ENCODE data around the gene CUX1.
A peak's percentile ranks its signal among the peaks of the same experiment; 100 is the strongest.

The CUX1 gene

DNA sequence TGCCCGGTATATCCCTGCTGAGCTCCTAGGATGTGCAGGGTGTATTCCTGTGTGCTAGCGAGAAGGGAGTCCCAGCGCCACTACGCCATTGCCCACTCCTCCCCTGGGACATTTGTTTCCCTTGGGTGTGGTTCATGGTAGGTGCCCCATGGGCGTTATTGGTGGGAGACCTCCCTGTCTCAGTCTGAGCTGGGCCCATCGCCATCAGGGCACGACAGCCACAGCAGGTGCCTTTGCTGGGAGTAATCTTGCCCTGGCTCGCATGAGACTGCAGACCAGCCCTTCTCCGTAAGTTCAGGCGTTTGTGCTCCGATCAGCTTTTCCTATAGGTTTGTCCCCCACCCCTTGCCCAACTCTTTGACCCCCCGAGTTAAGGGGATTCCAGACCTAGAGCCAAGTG lies 332.0 kb downstream of the CUX1 start:
- no peak for TF ChIP-seq JUND (IDR thresholded peaks at IDR 0.05; ENCODE audit: low read depth)
- DNase-seq (ENCODE audit: low read depth in 1 of 2, low spot score in 1 of 2) = no peak
- in situ Hi-C loops (cut with HindIII; ENCODE audit: low pct_unique_long_range_greater_than_20kb, low sequenced_read_pairs) = no loop called here

DNA sequence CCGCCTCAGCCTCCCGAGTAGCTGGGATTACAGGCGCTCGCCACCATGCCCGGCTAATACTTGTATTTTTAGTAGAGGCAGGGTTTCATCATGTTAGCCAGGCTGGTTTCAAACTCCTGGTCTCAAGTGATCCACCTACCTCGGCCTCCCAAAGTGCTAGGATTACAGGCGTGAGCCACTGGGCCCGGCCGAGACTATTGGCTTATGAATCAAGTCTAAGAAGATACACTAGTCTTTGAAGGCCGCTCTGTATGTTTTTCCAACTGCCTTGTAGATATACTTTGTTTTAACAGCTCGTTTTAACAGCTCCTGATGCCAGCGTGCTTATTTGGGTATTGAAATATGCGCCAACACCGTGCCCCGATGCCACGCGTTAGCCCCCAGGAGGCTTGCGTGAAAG lies 332.8 kb downstream of the CUX1 start:
- no peak for TF ChIP-seq JUND (IDR thresholded peaks at IDR 0.05; ENCODE audit: low read depth)
- DNase-seq (ENCODE audit: low read depth in 1 of 2, low spot score in 1 of 2) = no peak
- in situ Hi-C loops (cut with HindIII; ENCODE audit: low pct_unique_long_range_greater_than_20kb, low sequenced_read_pairs) = no loop called here

- peak; percentile 76 to 87 for DNase-seq (ENCODE audit: low read depth in 1 of 2, low spot score in 1 of 2)
- in situ Hi-C loops (cut with HindIII; ENCODE audit: low pct_unique_long_range_greater_than_20kb, low sequenced_read_pairs) = no loop called here
- 0 out of 2 replicates have a peak, but pooled peaks have one; percentile 28 for TF ChIP-seq JUND (IDR thresholded peaks at IDR 0.05; ENCODE audit: low read depth)
Observed at GRCh38 chr7:102152672-102153598, 335.5 kb downstream of the CUX1 start.

DNA sequence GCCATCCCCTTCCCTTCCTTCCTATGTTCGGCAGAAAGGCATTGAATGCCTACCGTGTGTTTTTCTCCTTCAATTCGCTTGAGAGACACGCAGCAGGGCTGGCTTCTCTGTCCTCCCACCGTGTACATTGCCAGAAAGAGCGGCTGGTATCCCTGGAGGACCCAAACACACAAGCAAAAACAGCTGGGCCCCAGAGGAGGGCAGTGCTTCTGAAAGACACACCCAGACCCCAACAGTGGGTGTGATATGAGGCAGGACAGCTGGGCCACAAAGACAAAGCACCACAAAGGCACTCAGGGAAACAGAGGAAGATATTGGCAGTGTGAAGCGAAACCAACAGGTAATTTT lies 336.1 kb downstream of the CUX1 start:
- DNase-seq (ENCODE audit: low read depth in 1 of 2, low spot score in 1 of 2) = no peak
- in situ Hi-C loops (cut with HindIII; ENCODE audit: low pct_unique_long_range_greater_than_20kb, low sequenced_read_pairs) = no loop called here
- TF ChIP-seq JUND (IDR thresholded peaks at IDR 0.05; ENCODE audit: low read depth) = no peak

DNA sequence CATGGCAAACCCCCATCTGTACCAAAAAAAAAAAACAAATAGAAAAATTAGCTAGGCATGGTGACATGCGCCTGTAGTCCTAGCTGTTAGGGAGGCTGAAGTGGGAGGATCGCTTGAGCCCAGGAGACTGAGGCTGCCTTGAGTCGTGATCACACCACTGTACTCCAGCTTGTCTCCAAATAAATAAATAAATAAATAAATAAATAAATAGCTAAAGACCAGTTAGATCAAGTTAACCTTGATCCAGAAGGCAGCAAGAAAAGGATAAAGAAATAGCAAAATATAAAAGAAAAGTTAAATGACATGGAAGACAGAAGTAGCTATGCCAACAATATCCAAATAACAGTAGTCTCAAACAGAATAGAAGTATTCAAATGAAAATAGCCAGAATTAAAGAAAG lies 337.0 kb downstream of the CUX1 start:
- no peak for TF ChIP-seq JUND (IDR thresholded peaks at IDR 0.05; ENCODE audit: low read depth)
- in situ Hi-C loops (cut with HindIII; ENCODE audit: low pct_unique_long_range_greater_than_20kb, low sequenced_read_pairs) = no loop called here

DNA sequence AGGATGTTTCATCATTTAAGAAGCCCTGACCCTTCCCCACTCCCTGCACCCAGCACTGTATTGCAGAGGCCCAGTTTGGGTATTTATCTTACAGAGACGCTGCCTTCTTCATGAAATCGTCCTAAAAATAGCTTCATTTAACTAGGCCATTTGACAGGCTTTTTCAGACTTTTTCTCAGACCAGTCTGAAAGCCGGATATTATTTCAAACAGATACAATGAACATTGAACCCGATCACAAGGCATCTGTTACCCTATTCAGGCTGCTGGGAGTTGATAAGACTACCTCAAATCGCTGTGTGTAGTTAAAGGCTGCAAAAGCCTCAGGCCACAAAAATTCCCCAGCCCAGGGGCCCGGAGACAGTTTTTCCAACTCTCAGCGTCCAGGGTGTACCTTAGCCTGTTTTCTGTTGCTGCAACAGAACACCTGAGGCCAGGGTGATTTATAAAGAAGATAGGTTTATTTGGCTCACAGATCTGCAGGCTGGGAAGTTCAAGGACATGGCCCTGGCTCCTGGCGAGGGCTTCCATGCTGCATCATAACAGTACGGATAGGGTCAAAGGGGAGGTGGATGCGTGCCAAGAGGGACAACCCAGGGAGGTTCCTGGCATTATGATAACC lies 338.5 kb downstream of the CUX1 start:
- DNase-seq (ENCODE audit: low read depth in 1 of 2, low spot score in 1 of 2) = no peak
- no peak for TF ChIP-seq JUND (IDR thresholded peaks at IDR 0.05; ENCODE audit: low read depth)
- in situ Hi-C loops (cut with HindIII; ENCODE audit: low pct_unique_long_range_greater_than_20kb, low sequenced_read_pairs) = no loop called here

More for the DNA sequence above, 337.0 kb downstream of the CUX1 start:
- DNase-seq (ENCODE audit: low read depth in 1 of 2, low spot score in 1 of 2) = no peak

DNA sequence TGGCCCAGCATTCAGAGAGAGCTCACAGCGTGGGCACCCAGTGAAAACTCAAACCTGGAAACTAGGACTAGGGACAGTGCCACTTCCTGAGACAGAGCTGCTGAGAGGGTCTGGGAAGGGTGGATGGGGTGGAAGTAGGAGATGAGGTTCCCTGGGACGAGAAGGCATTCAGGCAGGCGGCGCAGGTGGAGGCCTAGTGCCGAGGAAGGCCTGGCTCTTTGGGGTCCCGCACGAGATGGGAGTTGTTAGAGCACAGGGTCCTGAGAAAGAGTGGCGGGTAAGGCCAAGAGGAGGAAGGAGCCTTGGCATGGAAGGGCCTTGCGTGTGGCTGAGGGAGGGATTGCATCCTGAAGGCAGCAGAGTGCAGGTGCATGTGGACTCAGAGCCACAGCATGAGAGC lies 339.4 kb downstream of the CUX1 start:
- in situ Hi-C loops (cut with HindIII; ENCODE audit: low pct_unique_long_range_greater_than_20kb, low sequenced_read_pairs) = no loop called here
- no peak for TF ChIP-seq JUND (IDR thresholded peaks at IDR 0.05; ENCODE audit: low read depth)
- no peak for DNase-seq (ENCODE audit: low read depth in 1 of 2, low spot score in 1 of 2)

DNA sequence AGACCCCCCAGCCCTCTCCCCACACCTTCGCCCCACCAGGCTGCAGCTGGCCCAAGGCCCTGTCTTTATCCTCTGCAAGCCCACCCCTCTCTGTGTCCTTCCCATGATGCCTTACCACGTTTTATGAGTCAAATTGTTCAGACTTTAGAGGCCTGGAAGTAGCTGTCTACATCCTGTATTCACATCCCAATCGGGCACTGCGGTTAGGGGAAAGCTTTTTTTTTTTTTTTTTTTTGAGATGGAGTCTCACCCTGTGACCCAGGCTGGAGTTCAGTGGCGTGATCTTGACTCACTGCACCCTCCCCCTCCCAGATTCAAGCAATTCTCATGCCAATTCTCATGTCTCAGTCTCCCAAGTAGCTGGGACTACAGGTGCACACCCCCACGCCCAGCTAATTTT lies 347.7 kb downstream of the CUX1 start:
- DNase-seq (ENCODE audit: low read depth in 1 of 2, low spot score in 1 of 2) = no peak
- in situ Hi-C loops (cut with HindIII; ENCODE audit: low pct_unique_long_range_greater_than_20kb, low sequenced_read_pairs) = no loop called here
- no peak for TF ChIP-seq JUND (IDR thresholded peaks at IDR 0.05; ENCODE audit: low read depth)

GRCh38 chr7:102167254-102167653 lies 349.8 kb downstream of the CUX1 start:
- no peak for DNase-seq (ENCODE audit: low read depth in 1 of 2, low spot score in 1 of 2)
- in situ Hi-C loops (cut with HindIII; ENCODE audit: low pct_unique_long_range_greater_than_20kb, low sequenced_read_pairs) = no loop called here
- TF ChIP-seq JUND (IDR thresholded peaks at IDR 0.05; ENCODE audit: low read depth) = no peak

- no peak for TF ChIP-seq JUND (IDR thresholded peaks at IDR 0.05; ENCODE audit: low read depth)
- in situ Hi-C loops (cut with HindIII; ENCODE audit: low pct_unique_long_range_greater_than_20kb, low sequenced_read_pairs) = no loop called here
- DNase-seq (ENCODE audit: low read depth in 1 of 2, low spot score in 1 of 2) = no peak
Observed at GRCh38 chr7:102169651-102170392, 352.4 kb downstream of the CUX1 start.

GRCh38 chr7:102170393-102170970 lies 353.1 kb downstream of the CUX1 start:
- DNase-seq (ENCODE audit: low read depth in 1 of 2, low spot score in 1 of 2) = no peak
- in situ Hi-C loops (cut with HindIII; ENCODE audit: low pct_unique_long_range_greater_than_20kb, low sequenced_read_pairs) = no loop called here
- no peak for TF ChIP-seq JUND (IDR thresholded peaks at IDR 0.05; ENCODE audit: low read depth)

- in situ Hi-C loops (cut with HindIII; ENCODE audit: low pct_unique_long_range_greater_than_20kb, low sequenced_read_pairs) = no loop called here
- no peak for DNase-seq (ENCODE audit: low read depth in 1 of 2, low spot score in 1 of 2)
- TF ChIP-seq JUND (IDR thresholded peaks at IDR 0.05; ENCODE audit: low read depth) = no peak
Observed at GRCh38 chr7:102173669-102174068, 356.2 kb downstream of the CUX1 start.
